ENCODE measurements around the gene HS6ST3. TPM values are rescaled to one million over a fixed set of nuclear protein-coding genes. Genes with fewer than 3 reads are reported as not detected.

Gene HS6ST3
- total RNA-seq, 1 experiment from 2014 or later, result 0.11 TPM

- no peak overlapping the region for H3K4me2 ChIP-seq (ENCODE audit: low read length)
- TF ChIP-seq EZH2phosphoT487 (IDR thresholded peaks at IDR 0.05; ENCODE audit: borderline replicate concordance, low read length) (no peak), CTCF (conservative IDR thresholded peaks at IDR 0.05; ENCODE audit: low read depth, low read length) (no peak), EZH2 (IDR thresholded peaks at IDR 0.05; ENCODE audit: low read length, unreplicated experiment) (no peak)
- H3K9me2 ChIP-seq (replicated peaks; ENCODE audit: low read length), result no peaks in the 10 kb centered on the region
- no peak overlapping the region for H3K4me3 ChIP-seq (ENCODE audit: low read length)
- BruUV-seq (replicated peaks), result no TSS peak
- H3K9ac ChIP-seq (ENCODE audit: low read length), result no peak overlapping the region
- DNase-seq (no peak), ATAC-seq (no peak)
- no peaks in the 10 kb centered on the region for H4K20me1 ChIP-seq (ENCODE audit: low read length)
- H3K4me1 ChIP-seq (ENCODE audit: insufficient read depth, low read length), result no peaks in the 10 kb centered on the region
- no peak overlapping the region for H3K27ac ChIP-seq (ENCODE audit: low read length)
- H3F3A ChIP-seq (ENCODE audit: low read length, unreplicated experiment), result no peaks in the 10 kb centered on the region
- intact Hi-C loops (cut with micrococcal nuclease), result no loop called here
- H3K79me2 ChIP-seq (ENCODE audit: low read length), result no peaks in the 10 kb centered on the region
- H2AFZ ChIP-seq (ENCODE audit: low read length), result no peak overlapping the region
- no peaks in the 10 kb centered on the region for H3K36me3 ChIP-seq (ENCODE audit: low read depth, low read length)
- ChIA-PET CTCF (no interaction called here), POLR2A (ENCODE audit: unreplicated experiment) (no interaction called here)
- H3K27me3 ChIP-seq (ENCODE audit: low read length), result no peaks in the 10 kb centered on the region
- no peaks in the 10 kb centered on the region for H3K9me3 ChIP-seq (ENCODE audit: low read length)
These were observed 225.1 kb downstream of the HS6ST3 start for GRCh38 chr13:96314974-96315373.

- Histone ChIP-seq H3K27ac (ENCODE audit: low read length) (no peak overlapping the region), H3K4me1 (ENCODE audit: insufficient read depth, low read length) (no peaks in the 10 kb centered on the region), H3F3A (ENCODE audit: low read length, unreplicated experiment) (no peaks in the 10 kb centered on the region), H2AFZ (ENCODE audit: low read length) (no peak overlapping the region), H3K9me2 (replicated peaks; ENCODE audit: low read length) (no peaks in the 10 kb centered on the region), H3K4me3 (ENCODE audit: low read length) (no peak overlapping the region), H3K9ac (ENCODE audit: low read length) (no peak overlapping the region), H3K9me3 (ENCODE audit: low read length) (no peaks in the 10 kb centered on the region), H3K27me3 (ENCODE audit: low read length) (no peaks in the 10 kb centered on the region), H4K20me1 (ENCODE audit: low read length) (no peaks in the 10 kb centered on the region), H3K79me2 (ENCODE audit: low read length) (no peaks in the 10 kb centered on the region), H3K36me3 (ENCODE audit: low read depth, low read length) (no peaks in the 10 kb centered on the region), H3K4me2 (ENCODE audit: low read length) (no peak overlapping the region)
- DNase-seq (no peak), ATAC-seq (no peak)
- POLR2A ChIA-PET (ENCODE audit: unreplicated experiment), result no interaction called here
- BruUV-seq (replicated peaks), result no TSS peak
- CTCF ChIA-PET, result no interaction called here
- TF ChIP-seq CTCF (conservative IDR thresholded peaks at IDR 0.05; ENCODE audit: low read depth, low read length) (no peak), EZH2 (IDR thresholded peaks at IDR 0.05; ENCODE audit: low read length, unreplicated experiment) (no peak), EZH2phosphoT487 (IDR thresholded peaks at IDR 0.05; ENCODE audit: borderline replicate concordance, low read length) (no peak)
- intact Hi-C loops (cut with micrococcal nuclease), result no loop called here
These were observed 248.1 kb downstream of the HS6ST3 start for GRCh38 chr13:96338030-96338429.

- ChIA-PET CTCF (no interaction called here), POLR2A (ENCODE audit: unreplicated experiment) (no interaction called here)
- Histone ChIP-seq H3K27me3 (ENCODE audit: low read length) (no peaks in the 10 kb centered on the region), H3K36me3 (ENCODE audit: low read depth, low read length) (no peaks in the 10 kb centered on the region), H3K9ac (ENCODE audit: low read length) (no peak overlapping the region), H3K9me2 (replicated peaks; ENCODE audit: low read length) (no peaks in the 10 kb centered on the region), H3K4me1 (ENCODE audit: insufficient read depth, low read length) (no peaks in the 10 kb centered on the region), H3K9me3 (ENCODE audit: low read length) (no peaks in the 10 kb centered on the region), H4K20me1 (ENCODE audit: low read length) (no peaks in the 10 kb centered on the region), H2AFZ (ENCODE audit: low read length) (no peak overlapping the region), H3F3A (ENCODE audit: low read length, unreplicated experiment) (no peaks in the 10 kb centered on the region), H3K27ac (ENCODE audit: low read length) (no peak overlapping the region), H3K4me2 (ENCODE audit: low read length) (no peak overlapping the region), H3K4me3 (ENCODE audit: low read length) (no peak overlapping the region), H3K79me2 (ENCODE audit: low read length) (no peaks in the 10 kb centered on the region)
- DNase-seq, result no peak
- intact Hi-C loops (cut with micrococcal nuclease), result no loop called here
- ATAC-seq, result no peak
- no TSS peak for BruUV-seq (replicated peaks)
- no peak for TF ChIP-seq CTCF (conservative IDR thresholded peaks at IDR 0.05; ENCODE audit: low read depth, low read length)
- no peak for TF ChIP-seq EZH2phosphoT487 (IDR thresholded peaks at IDR 0.05; ENCODE audit: borderline replicate concordance, low read length)
- TF ChIP-seq EZH2 (IDR thresholded peaks at IDR 0.05; ENCODE audit: low read length, unreplicated experiment), result no peak
These were observed 252.4 kb downstream of the HS6ST3 start for GRCh38 chr13:96342286-96342685.

Measured in PC-3 (cell line).